HUES6 (cell line): ENCODE measurements around the gene HOXD8.

ENCODE experiments used
- H3K27ac ChIP-seq: 2 replicates; pipeline ENCODE4 v1.7.0; 2013; ENCODE audit warnings: low read depth, mild to moderate bottlenecking, low read length, inconsistent platforms
- H3K27me3 ChIP-seq: 2 replicates; pipeline ENCODE4 v1.6.1; 2013; ENCODE audit warnings: low read length; ENCODE audit not compliant: control insufficient read depth, insufficient read depth
- H3K36me3 ChIP-seq: 2 replicates; pipeline ENCODE4 v1.6.1; 2013; ENCODE audit warnings: low read length; ENCODE audit not compliant: control insufficient read depth, insufficient read depth
- H3K4me1 ChIP-seq: 2 replicates; pipeline ENCODE4 v1.6.1; 2013; ENCODE audit warnings: low read length; ENCODE audit not compliant: control insufficient read depth, insufficient read depth
- H3K4me3 ChIP-seq: 2 replicates; pipeline ENCODE4 v1.5.1; 2013; ENCODE audit warnings: low read depth, low read length
- H3K9ac ChIP-seq: one replicate; pipeline ENCODE4 v1.6.1; 2013; ENCODE audit warnings: mild to moderate bottlenecking, low read length
- H3K9me3 ChIP-seq: 2 replicates; pipeline ENCODE4 v1.6.1; 2013; ENCODE audit warnings: low read depth, low read length; ENCODE audit not compliant: control insufficient read depth, insufficient read depth

The HOXD8 gene

DNA sequence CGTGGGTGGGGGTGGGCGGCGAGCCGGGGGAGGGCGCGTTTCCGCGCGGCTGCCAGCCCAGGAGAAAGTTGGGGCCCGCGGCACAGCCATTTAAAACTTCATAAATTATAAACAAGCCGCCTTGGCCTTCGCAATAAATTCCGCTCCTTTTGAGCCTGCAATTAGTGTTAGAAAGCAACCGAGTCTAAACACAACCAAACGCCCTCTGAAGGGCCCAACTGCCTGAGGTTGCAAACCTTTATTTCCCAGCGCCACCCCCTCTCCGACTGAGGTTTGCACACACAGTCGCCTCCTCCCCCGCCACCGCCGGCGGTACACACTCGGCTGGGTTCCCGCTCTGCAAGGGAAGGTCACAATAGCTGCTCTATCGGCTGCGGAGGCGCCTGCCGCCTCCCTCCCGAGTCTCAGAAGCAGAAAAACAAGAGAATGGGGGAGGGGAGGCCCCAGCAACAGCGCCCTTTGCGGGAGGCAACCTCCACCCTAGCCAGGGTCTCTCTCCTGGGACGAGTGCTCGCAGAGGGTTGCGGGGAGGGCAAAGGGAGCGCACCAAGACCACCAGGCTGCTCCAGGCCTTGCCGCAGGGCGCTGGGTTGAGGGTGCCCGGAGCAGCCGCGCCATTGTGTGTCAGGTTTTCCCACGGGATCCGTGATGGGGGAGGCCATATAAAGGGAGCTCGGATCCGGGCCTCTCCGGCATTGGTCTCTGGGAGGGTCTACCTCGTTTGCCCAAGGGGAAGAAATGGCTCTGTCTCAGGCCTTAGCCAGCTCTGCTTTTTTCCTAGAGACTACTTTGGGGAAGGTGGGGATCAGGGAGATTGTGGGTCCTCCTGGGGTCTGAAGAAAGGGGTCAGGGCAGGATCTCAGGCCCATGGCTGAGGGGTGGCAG, 45.6 kb downstream of the HOXD8 start:
- H3K27ac ChIP-seq = no peak overlapping the region
- H3K9me3 ChIP-seq = no peaks in the 10 kb centered on the region
- peaks cover 53% of the 10 kb centered on the region for H3K4me1 ChIP-seq
- H3K36me3 ChIP-seq = no peaks in the 10 kb centered on the region
- peak overlapping the region; percentile 58 for H3K4me3 ChIP-seq
- peak overlapping the region; percentile 49 for H3K9ac ChIP-seq
- peaks cover 100% of the 10 kb centered on the region for H3K27me3 ChIP-seq

DNA sequence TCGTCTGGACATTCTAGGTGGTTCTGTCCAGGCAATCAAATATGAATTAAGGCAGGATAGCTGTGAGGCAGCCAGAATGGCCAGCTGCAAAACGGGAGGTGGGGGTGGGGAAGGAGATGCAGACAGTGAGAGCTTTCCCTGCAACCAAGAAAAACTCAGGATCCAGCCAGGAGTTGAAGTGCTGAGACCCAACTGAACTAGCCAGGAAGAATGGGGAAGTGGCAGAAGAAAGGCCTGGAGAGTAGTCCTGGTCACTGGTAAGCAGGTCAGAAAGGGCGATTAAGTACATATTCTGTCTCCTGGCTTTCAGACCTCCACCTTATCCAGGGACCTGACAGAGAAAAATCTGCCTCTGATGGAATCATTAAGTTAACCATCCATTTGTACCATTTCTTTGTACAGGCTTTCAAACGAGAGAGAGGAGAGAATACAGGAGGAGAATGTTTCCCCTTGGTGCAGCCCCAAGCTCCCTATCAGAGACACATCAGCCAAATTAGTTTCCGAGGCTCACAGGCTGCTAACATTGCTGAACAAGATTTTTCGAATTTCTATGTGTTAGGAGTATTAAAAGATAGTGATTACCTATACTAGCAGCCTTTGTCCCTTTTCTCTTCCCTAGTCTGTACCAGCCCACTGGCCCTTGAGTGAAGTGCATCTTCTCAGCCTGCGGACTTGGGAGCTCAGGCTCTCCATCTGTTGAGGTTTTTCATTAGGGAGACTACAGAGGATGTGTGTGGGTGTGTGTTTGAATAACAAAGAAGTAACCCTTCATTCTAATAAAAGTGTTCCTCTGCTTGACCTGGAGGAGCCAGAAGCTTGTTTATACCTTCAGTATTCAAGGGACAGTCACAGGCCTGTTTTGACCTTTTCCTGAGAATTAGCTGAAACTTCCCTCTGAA, 46.5 kb downstream of the HOXD8 start:
- Histone ChIP-seq H3K36me3 (no peaks in the 10 kb centered on the region), H3K27me3 (peaks cover 100% of the 10 kb centered on the region), H3K4me3 (peak overlapping the region; percentile 58), H3K4me1 (peaks cover 52% of the 10 kb centered on the region), H3K9me3 (no peaks in the 10 kb centered on the region), H3K9ac (peak overlapping the region; percentile 49), H3K27ac (no peak overlapping the region)

DNA sequence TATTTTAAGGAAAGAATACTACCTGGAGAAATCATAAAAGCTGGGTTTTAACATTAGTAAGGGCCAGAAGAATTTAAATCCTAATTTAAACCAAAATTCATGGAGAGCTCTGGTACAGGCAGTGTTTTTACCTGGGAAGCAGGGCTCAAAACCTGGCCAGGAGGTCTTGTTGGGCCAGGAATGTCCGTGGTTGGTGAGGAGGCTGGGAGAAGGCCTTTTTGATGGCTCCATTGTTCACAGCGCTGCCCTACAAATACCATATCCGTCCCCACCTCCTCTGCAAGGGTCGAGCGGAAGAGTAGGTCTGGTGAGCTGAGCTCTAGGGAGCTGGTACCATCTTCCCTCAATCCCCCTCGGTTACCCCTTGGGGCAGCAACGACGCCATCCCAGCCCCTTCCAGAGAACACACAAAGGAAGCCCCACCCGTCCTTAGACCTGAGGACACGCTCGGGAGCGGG, 48.1 kb downstream of the HOXD8 start:
- no peaks in the 10 kb centered on the region for H3K9me3 ChIP-seq
- peaks cover 39% of the 10 kb centered on the region for H3K4me1 ChIP-seq
- H3K4me3 ChIP-seq = peak overlapping the region; percentile 63
- no peaks in the 10 kb centered on the region for H3K36me3 ChIP-seq
- H3K27ac ChIP-seq = no peak overlapping the region
- peak overlapping the region; percentile 18 for H3K9ac ChIP-seq
- peaks cover 100% of the 10 kb centered on the region for H3K27me3 ChIP-seq

DNA sequence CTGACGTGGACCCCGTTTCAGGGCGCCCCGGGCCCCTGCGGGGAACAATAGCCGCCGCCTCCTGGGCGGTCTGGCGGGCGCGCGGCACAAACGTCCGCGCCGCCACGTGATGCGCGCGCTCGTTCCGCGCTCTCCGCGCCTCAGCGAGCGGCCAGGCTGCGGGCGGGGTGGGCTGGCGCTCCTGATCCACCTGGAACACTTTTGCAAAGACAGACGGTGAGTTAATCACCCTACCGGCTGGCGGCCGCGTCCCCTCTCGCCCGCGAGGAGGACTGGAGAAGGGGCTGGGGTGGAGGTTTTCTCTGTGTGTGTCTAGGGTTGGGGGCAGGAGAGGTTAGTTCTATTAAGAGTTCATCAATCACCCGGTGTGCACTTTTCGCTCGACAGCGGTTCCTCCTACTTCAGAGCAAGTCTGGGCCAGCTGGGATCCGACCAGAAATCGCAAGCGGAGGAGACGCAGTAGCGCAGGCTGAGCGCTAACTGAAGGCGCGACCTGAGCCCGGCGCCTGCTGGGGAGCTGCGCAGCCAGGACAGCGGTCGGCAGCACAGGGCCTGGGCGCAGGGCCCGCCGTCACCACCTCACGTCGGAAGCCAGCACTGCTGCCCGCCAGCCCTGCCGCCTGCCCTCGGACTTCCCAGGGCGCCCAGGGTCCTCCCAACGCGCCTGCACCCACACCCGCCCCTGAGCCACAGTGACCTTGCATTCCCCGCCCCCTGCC, 48.7 kb downstream of the HOXD8 start:
- Histone ChIP-seq H3K9me3 (no peaks in the 10 kb centered on the region), H3K4me1 (peaks cover 38% of the 10 kb centered on the region), H3K4me3 (peak overlapping the region; percentile 63), H3K27ac (no peak overlapping the region), H3K9ac (peak overlapping the region; percentile 18), H3K36me3 (no peaks in the 10 kb centered on the region), H3K27me3 (peaks cover 100% of the 10 kb centered on the region)

DNA sequence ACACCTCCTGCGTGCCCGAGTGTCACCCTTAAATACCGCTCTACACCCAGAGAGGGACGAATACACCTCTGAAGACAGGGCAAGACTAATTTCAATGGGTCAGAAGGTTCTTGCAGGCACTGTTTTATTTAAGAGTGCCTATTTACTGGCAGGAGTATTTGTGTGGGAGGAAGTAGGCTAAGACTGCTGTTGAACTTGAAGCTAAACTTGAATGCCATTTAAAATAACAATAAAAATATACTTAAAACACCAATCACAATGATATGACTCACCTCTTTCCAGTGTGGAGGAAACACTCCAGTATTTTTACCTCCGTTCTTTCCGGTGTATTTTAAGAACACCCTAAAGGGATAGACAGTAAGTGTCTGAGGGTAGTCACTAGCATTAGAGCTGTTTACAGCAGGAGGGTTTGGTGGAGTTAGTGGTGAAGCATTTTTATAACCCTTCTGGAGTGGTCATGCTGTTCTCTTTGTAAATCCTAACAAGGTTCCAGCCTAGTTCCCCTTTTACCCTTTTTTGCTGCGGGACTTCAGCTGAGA, 49.3 kb downstream of the HOXD8 start:
- no peaks in the 10 kb centered on the region for H3K36me3 ChIP-seq
- H3K4me1 ChIP-seq = peaks cover 38% of the 10 kb centered on the region
- H3K9me3 ChIP-seq = no peaks in the 10 kb centered on the region
- H3K27me3 ChIP-seq = peaks cover 100% of the 10 kb centered on the region
- H3K9ac ChIP-seq = no peak overlapping the region
- no peak overlapping the region for H3K27ac ChIP-seq
- peak overlapping the region; percentile 63 for H3K4me3 ChIP-seq

DNA sequence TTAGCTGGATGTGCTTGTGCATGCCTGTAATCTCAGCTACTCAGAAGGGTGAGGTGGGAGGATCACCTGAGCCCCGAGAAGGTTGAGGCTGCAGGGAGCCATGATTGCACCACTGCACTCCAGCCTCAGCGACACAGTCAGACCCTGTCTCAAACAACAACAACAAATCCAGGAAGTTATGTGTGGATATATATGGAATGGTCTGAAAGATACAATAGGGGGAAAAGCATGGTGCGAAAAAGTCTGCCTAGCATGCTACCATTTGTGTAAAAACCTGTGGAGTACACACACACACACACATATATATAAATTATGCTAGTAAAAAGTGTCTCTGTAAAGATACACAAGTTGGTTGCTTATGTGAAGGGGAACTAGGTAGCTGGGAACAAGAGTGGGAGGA, 52.0 kb downstream of the HOXD8 start:
- no peak overlapping the region for H3K9ac ChIP-seq
- no peaks in the 10 kb centered on the region for H3K36me3 ChIP-seq
- H3K9me3 ChIP-seq = no peaks in the 10 kb centered on the region
- peaks cover 100% of the 10 kb centered on the region for H3K27me3 ChIP-seq
- H3K27ac ChIP-seq = no peak overlapping the region
- H3K4me3 ChIP-seq = no peak overlapping the region
- H3K4me1 ChIP-seq = peaks cover 14% of the 10 kb centered on the region
